Measurements from ENCODE around the gene ELAC1.

The ELAC1 gene

DNA sequence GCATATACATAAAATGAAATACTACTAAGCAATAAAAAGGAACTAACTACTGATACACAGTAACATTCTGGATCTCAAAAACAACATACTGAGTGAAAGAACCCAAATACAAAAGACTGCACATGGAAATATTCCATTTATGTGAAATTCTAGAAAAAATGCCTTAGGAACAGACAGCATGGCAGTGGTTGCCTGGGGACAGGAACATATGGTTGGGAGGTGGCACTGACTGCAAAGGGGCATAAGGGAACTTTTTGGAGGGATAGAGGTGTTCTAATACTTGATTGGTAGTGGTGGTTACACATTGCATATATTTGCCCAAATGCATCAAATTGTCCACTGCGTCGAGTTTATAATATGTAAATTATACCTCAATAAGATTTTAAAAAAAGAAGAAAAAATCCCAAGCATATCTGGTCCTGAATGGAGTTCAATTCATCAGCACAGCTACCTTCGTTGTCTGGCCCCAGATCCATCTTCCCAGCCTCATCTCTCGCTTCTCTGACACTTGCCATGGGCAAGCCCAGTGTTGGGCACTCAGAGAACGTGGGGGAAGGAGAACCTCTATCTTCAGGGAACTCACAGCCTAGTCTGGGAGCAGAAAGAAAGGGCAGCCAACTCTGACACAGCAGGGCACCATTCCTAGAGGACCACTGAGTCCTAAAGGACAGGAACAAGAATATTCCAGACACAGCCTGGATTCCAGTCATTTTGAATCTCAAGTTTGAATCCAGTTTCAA, 53.6 kb downstream of the ELAC1 start:
- TF ChIP-seq NFIC (IDR thresholded peaks at IDR 0.05), result no peak
- TF ChIP-seq, protein P1, sequence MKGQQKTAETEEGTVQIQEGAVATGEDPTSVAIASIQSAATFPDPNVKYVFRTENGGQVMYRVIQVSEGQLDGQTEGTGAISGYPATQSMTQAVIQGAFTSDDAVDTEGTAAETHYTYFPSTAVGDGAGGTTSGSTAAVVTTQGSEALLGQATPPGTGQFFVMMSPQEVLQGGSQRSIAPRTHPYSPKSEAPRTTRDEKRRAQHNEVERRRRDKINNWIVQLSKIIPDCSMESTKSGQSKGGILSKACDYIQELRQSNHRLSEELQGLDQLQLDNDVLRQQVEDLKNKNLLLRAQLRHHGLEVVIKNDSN (IDR thresholded peaks at IDR 0.05), result no peak
- no peak for TF ChIP-seq TEAD4 (IDR thresholded peaks at IDR 0.05)
- TF ChIP-seq CREB1 (IDR thresholded peaks at IDR 0.05; ENCODE audit: low read depth), result no peak
- TF ChIP-seq TAF1 (IDR thresholded peaks at IDR 0.05; ENCODE audit: low read depth), result no peak
- TF ChIP-seq FOXM1 (IDR thresholded peaks at IDR 0.05; ENCODE audit: borderline replicate concordance, low read depth), result no peak
- TF ChIP-seq TCF12 (IDR thresholded peaks at IDR 0.05; ENCODE audit: low read depth), result no peak
- no peak for TF ChIP-seq REST (IDR thresholded peaks at IDR 0.05; ENCODE audit: low read depth)
- TF ChIP-seq YY1 (IDR thresholded peaks at IDR 0.05; ENCODE audit: low read depth), result no peak
- TF ChIP-seq ZBTB7A (IDR thresholded peaks at IDR 0.05; ENCODE audit: low read depth), result no peak
- TF ChIP-seq EGR1 (IDR thresholded peaks at IDR 0.05), result no peak
- TF ChIP-seq CEBPB (IDR thresholded peaks at IDR 0.05), result no peak
- TF ChIP-seq, protein P2, sequence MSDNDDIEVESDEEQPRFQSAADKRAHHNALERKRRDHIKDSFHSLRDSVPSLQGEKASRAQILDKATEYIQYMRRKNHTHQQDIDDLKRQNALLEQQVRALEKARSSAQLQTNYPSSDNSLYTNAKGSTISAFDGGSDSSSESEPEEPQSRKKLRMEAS (IDR thresholded peaks at IDR 0.05), result no peak
- no peak for TF ChIP-seq EP300 (IDR thresholded peaks at IDR 0.05; ENCODE audit: borderline replicate concordance)
- TF ChIP-seq RAD21 (IDR thresholded peaks at IDR 0.05; ENCODE audit: low read depth), result no peak

- TF ChIP-seq TCF12 (IDR thresholded peaks at IDR 0.05; ENCODE audit: low read depth) (no peak), NFIC (IDR thresholded peaks at IDR 0.05) (no peak), REST (IDR thresholded peaks at IDR 0.05; ENCODE audit: low read depth) (no peak), CREB1 (IDR thresholded peaks at IDR 0.05; ENCODE audit: low read depth) (no peak), FOXM1 (IDR thresholded peaks at IDR 0.05; ENCODE audit: borderline replicate concordance, low read depth) (no peak)
- TF ChIP-seq, protein P2 (IDR thresholded peaks at IDR 0.05), result no peak
These were observed 57.7 kb downstream of the ELAC1 start for GRCh38 chr18:51025512-51025911.

DNA sequence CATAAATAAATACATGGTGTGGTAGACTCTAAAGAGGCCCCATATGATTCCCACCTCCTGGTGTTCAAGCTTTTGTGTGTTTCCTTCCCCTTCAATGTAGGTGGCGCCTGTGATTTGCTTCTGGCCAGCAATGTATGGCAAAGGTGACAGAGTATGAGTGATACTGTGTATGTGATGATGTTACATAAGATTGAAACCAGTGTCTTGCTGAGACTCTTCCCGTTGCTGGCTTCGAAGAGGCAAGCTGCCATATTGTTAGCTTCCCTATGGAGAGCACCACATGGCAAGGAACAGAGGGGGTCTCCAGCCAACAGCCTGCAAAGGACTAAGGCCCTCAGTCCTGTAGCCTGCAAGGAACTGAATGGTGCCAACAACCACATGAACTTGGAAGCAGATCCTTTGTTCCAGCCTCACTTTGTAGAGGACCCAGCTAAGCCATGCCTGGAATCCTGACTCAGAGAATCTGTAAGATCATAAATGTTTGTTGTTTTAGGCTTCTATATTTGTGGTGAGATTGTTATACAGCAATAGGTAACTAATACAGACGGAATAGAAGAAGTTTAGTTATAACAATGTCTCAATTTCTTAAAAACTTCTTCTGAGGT, 60.5 kb downstream of the ELAC1 start:
- TF ChIP-seq, protein P2 (IDR thresholded peaks at IDR 0.05), result no peak
- TF ChIP-seq EGR1 (IDR thresholded peaks at IDR 0.05), result no peak
- TF ChIP-seq RAD21 (IDR thresholded peaks at IDR 0.05; ENCODE audit: low read depth), result no peak
- TF ChIP-seq TCF12 (IDR thresholded peaks at IDR 0.05; ENCODE audit: low read depth), result no peak
- no peak for TF ChIP-seq TEAD4 (IDR thresholded peaks at IDR 0.05)
- no peak for TF ChIP-seq REST (IDR thresholded peaks at IDR 0.05; ENCODE audit: low read depth)
- no peak for TF ChIP-seq YY1 (IDR thresholded peaks at IDR 0.05; ENCODE audit: low read depth)
- TF ChIP-seq, protein P1 (IDR thresholded peaks at IDR 0.05), result no peak
- TF ChIP-seq TAF1 (IDR thresholded peaks at IDR 0.05; ENCODE audit: low read depth), result no peak
- TF ChIP-seq ZBTB7A (IDR thresholded peaks at IDR 0.05; ENCODE audit: low read depth), result no peak

DNA sequence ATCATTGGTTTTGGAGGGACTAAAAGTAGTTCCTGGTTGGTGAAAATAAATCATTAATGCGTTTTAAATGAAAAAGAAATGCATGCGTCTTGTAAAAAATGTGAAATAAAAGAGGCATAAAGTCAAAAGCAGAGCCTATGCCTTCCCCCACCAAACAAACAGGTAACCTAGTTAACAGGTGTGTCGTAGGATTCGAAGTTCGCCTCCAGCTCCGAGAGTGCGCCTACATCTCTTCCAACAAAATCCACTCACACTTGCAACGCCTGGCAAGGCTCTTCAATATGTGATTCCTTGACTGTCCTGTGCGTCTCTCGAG, 61.5 kb downstream of the ELAC1 start:
- TF ChIP-seq, protein P2 (IDR thresholded peaks at IDR 0.05), result no peak
- TF ChIP-seq FOXM1 (IDR thresholded peaks at IDR 0.05; ENCODE audit: borderline replicate concordance, low read depth) (no peak), TCF12 (IDR thresholded peaks at IDR 0.05; ENCODE audit: low read depth) (no peak), YY1 (IDR thresholded peaks at IDR 0.05; ENCODE audit: low read depth) (no peak), TAF1 (IDR thresholded peaks at IDR 0.05; ENCODE audit: low read depth) (no peak), TEAD4 (IDR thresholded peaks at IDR 0.05) (no peak), CREB1 (IDR thresholded peaks at IDR 0.05; ENCODE audit: low read depth) (no peak), REST (IDR thresholded peaks at IDR 0.05; ENCODE audit: low read depth) (no peak), EGR1 (IDR thresholded peaks at IDR 0.05) (no peak), NFIC (IDR thresholded peaks at IDR 0.05) (no peak), CEBPB (IDR thresholded peaks at IDR 0.05) (no peak), ZBTB7A (IDR thresholded peaks at IDR 0.05; ENCODE audit: low read depth) (no peak), RAD21 (IDR thresholded peaks at IDR 0.05; ENCODE audit: low read depth) (no peak), EP300 (IDR thresholded peaks at IDR 0.05; ENCODE audit: borderline replicate concordance) (no peak)
- TF ChIP-seq, protein P1 (IDR thresholded peaks at IDR 0.05), result no peak

Measured in Ishikawa (cell line).